Neural progenitor cell (in vitro differentiated cells): ENCODE data around the gene CIB2. TPM values are rescaled to one million over a fixed set of nuclear protein-coding genes. Genes with fewer than 3 reads are reported as not detected.

ENCODE experiments used
- DNase-seq: peaks from one replicate; pipeline ENCODE4 v3.0.0-alpha.2; 2016; ENCODE audit warnings: low spot score
- H2AFZ ChIP-seq: fragments of 200-600 bp; sonication (generic); replicated peaks from 2 replicates; pipeline ENCODE4 v1.6.1; 2016; ENCODE audit warnings: antibody characterized with exemption
- H3F3A ChIP-seq: fragments of 200-600 bp; sonication (generic); 2 replicates; pipeline ENCODE4 v1.6.1; 2016; ENCODE audit warnings: antibody characterized with exemption, low read depth
- H3K27ac ChIP-seq: fragments of 200-600 bp; sonication (generic); 2 replicates; pipeline ENCODE4 v1.5.1; 2016; ENCODE audit warnings: mild to moderate bottlenecking
- H3K27me3 ChIP-seq: fragments of 200-600 bp; sonication (generic); 2 replicates; pipeline ENCODE4 v1.6.1; 2016; ENCODE audit warnings: mild to moderate bottlenecking, moderate library complexity
- H3K36me3 ChIP-seq: fragments of 200-600 bp; sonication (generic); 2 replicates; pipeline ENCODE4 v1.5.1; 2016
- H3K4me1 ChIP-seq: fragments of 200-600 bp; sonication (generic); 2 replicates; pipeline ENCODE4 v1.6.1; 2016; ENCODE audit warnings: mixed run types
- H3K4me2 ChIP-seq: fragments of 200-600 bp; sonication (generic); 2 replicates; pipeline ENCODE4 v1.6.1; 2016
- H3K4me3 ChIP-seq: fragments of 200-600 bp; sonication (generic); 2 replicates; pipeline ENCODE4 v1.5.1; 2016
- H3K79me2 ChIP-seq: fragments of 200-600 bp; sonication (generic); 2 replicates; pipeline ENCODE4 v1.6.1; 2016; ENCODE audit warnings: low read depth
- H3K9ac ChIP-seq: fragments of 200-600 bp; sonication (generic); 2 replicates; pipeline ENCODE4 v1.6.1; 2016
- H3K9me3 ChIP-seq: fragments of 200-600 bp; sonication (generic); 2 replicates; pipeline ENCODE4 v1.5.1; 2016; ENCODE audit warnings: low read depth
- H4K20me1 ChIP-seq: fragments of 200-600 bp; sonication (generic); 2 replicates; pipeline ENCODE4 v1.6.1; 2016; ENCODE audit warnings: low read depth
- H3K27ac Mint-ChIP-seq: 3 replicates; pipeline ENCODE4 v1.8.0; 2021; ENCODE audit warnings: mixed read lengths
- H3K27me3 Mint-ChIP-seq: 2 replicates; pipeline ENCODE4 v1.8.0; 2022; ENCODE audit warnings: low read depth, mild to moderate bottlenecking, inconsistent platforms, moderate library complexity, mixed read lengths; ENCODE audit not compliant: insufficient read depth
- H3K36me3 Mint-ChIP-seq: 3 replicates; pipeline ENCODE4 v1.8.0; 2021; ENCODE audit warnings: mixed read lengths
- H3K4me1 Mint-ChIP-seq: 3 replicates; pipeline ENCODE4 v1.8.0; 2021; ENCODE audit warnings: mixed read lengths
- H3K4me3 Mint-ChIP-seq: 3 replicates; pipeline ENCODE4 v1.8.0; 2021; ENCODE audit warnings: mild to moderate bottlenecking, moderate library complexity, mixed read lengths
- H3K9me3 Mint-ChIP-seq: 3 replicates; pipeline ENCODE4 v1.8.0; 2020; ENCODE audit warnings: mixed read lengths
- CTCF ChIP-seq: fragments of 200-600 bp; sonication (generic); IDR thresholded peaks from 2 replicates; pipeline ENCODE4 v1.5.1; 2017; ENCODE audit warnings: antibody characterized with exemption, mild to moderate bottlenecking
- EZH2 ChIP-seq: fragments of 200-600 bp; sonication (generic); IDR thresholded peaks from 2 replicates; pipeline ENCODE4 v1.6.1; 2017; ENCODE audit warnings: antibody characterized with exemption, mild to moderate bottlenecking, moderate library complexity
- EZH2phosphoT487 ChIP-seq: fragments of 200-600 bp; sonication (generic); IDR thresholded peaks from 2 replicates; pipeline ENCODE4 v1.6.1; 2017; ENCODE audit warnings: antibody characterized with exemption
- total RNA-seq: library from RNA; depleted of rRNA; stranded (reverse); fragments of >200 nt; gene quantifications from 2 replicates; pipeline ENCODE4 v1.2.3, GENCODE V29; 2015; ENCODE audit warnings: low replicate concordance

The CIB2 gene
- total RNA-seq, 1 donor from 2014 or later = 40.6 TPM

GRCh38 chr15:78076231-78077052, 54.8 kb downstream of the CIB2 start:
- peak overlapping the region; percentile 93 for H3K4me3 Mint-ChIP-seq
- Histone ChIP-seq H2AFZ (peak overlapping the region; percentile 98), H3K27me3 (no peaks in the 10 kb centered on the region)

GRCh38 chr15:78075490-78076230, 55.6 kb downstream of the CIB2 start:
- H3K79me2 ChIP-seq = peaks cover 27% of the 10 kb centered on the region
- H3K27ac Mint-ChIP-seq = no peak overlapping the region
- H3F3A ChIP-seq = peaks cover 22% of the 10 kb centered on the region
- H3K4me3 ChIP-seq = peak overlapping the region; percentile 5
- peak overlapping the region; percentile 93 for H3K4me3 Mint-ChIP-seq
- H3K4me1 Mint-ChIP-seq = peaks cover 27% of the 10 kb centered on the region
- no peaks in the 10 kb centered on the region for H3K27me3 ChIP-seq
- H3K4me2 ChIP-seq = peak overlapping the region; percentile 98
- no peaks in the 10 kb centered on the region for H3K9me3 ChIP-seq
- H3K27me3 Mint-ChIP-seq = no peaks in the 10 kb centered on the region
- no peaks in the 10 kb centered on the region for H3K36me3 ChIP-seq
- TF ChIP-seq CTCF = no peak
- no peak for TF ChIP-seq EZH2
- TF ChIP-seq EZH2phosphoT487 = no peak
- peaks cover 20% of the 10 kb centered on the region for H4K20me1 ChIP-seq
- H3K9ac ChIP-seq = no peak overlapping the region
- H3K9me3 Mint-ChIP-seq = no peaks in the 10 kb centered on the region
- peaks cover 24% of the 10 kb centered on the region for H3K4me1 ChIP-seq
- H2AFZ ChIP-seq = no peak overlapping the region
- peak; percentile 65 for DNase-seq
- no peaks in the 10 kb centered on the region for H3K36me3 Mint-ChIP-seq
- no peak overlapping the region for H3K27ac ChIP-seq

More at GRCh38 chr15:78076231-78077052, 54.8 kb downstream of the CIB2 start:
- no peaks in the 10 kb centered on the region for H3K9me3 ChIP-seq
- DNase-seq = peak; percentile 61
- Mint-ChIP-seq H3K27ac (peak overlapping the region; percentile 67), H3K9me3 (no peaks in the 10 kb centered on the region), H3K4me1 (peaks cover 25% of the 10 kb centered on the region), H3K36me3 (no peaks in the 10 kb centered on the region), H3K27me3 (no peaks in the 10 kb centered on the region)
- TF ChIP-seq EZH2phosphoT487 = no peak
- peak; percentile 32 for TF ChIP-seq CTCF
- H3K9ac ChIP-seq = peak overlapping the region; percentile 47
- H3K27ac ChIP-seq = no peak overlapping the region
- peaks cover 18% of the 10 kb centered on the region for H4K20me1 ChIP-seq
- H3K4me2 ChIP-seq = peak overlapping the region; percentile 98
- H3K36me3 ChIP-seq = no peaks in the 10 kb centered on the region
- peaks cover 24% of the 10 kb centered on the region for H3K4me1 ChIP-seq
- H3F3A ChIP-seq = peaks cover 22% of the 10 kb centered on the region
- H3K79me2 ChIP-seq = peaks cover 19% of the 10 kb centered on the region
- H3K4me3 ChIP-seq = peak overlapping the region; percentile 94

- Histone ChIP-seq H3F3A (peaks cover 22% of the 10 kb centered on the region), H3K4me2 (no peak overlapping the region), H3K4me1 (peaks cover 29% of the 10 kb centered on the region), H3K9ac (no peak overlapping the region), H2AFZ (no peak overlapping the region), H4K20me1 (peaks cover 20% of the 10 kb centered on the region), H3K79me2 (peaks cover 40% of the 10 kb centered on the region), H3K9me3 (no peaks in the 10 kb centered on the region), H3K27me3 (no peaks in the 10 kb centered on the region), H3K36me3 (no peaks in the 10 kb centered on the region), H3K27ac (no peak overlapping the region), H3K4me3 (no peak overlapping the region)
- Mint-ChIP-seq H3K27me3 (no peaks in the 10 kb centered on the region), H3K4me3 (no peak overlapping the region), H3K36me3 (no peaks in the 10 kb centered on the region), H3K27ac (no peak overlapping the region), H3K4me1 (peaks cover 36% of the 10 kb centered on the region), H3K9me3 (no peaks in the 10 kb centered on the region)
- no peak for TF ChIP-seq EZH2
- no peak for TF ChIP-seq CTCF
- no peak for TF ChIP-seq EZH2phosphoT487
- DNase-seq = no peak
Measured at GRCh38 chr15:78073046-78073787, 58.0 kb downstream of the CIB2 start.
